Activated CD4-positive, alpha-beta T cell treated with anti-CD3 and anti-CD28 coated beads for 36 hours (primary cell): ENCODE data around the gene ZSCAN20. TPM values are rescaled to one million over a fixed set of nuclear protein-coding genes. Genes with fewer than 3 reads are reported as not detected.

Experiments used
- ATAC-seq: fragments of 200-7000 bp; cut with Tn5 transposase; one replicate; pipeline ENCODE4 v1.10.0; 2021; ENCODE audit warnings: mild to moderate bottlenecking, moderate library complexity
- CTCF ChIA-PET: fragments of 350-600 bp; sonication (Branson Sonifier 250); formaldehyde crosslinking; loops from one replicate; lab custom pipeline; 2021; ENCODE audit warnings: antibody characterized with exemption; lab: Charles Lee
- POLR2A ChIA-PET: fragments of 350-600 bp; sonication (Branson Sonifier 250); formaldehyde crosslinking; loops from one replicate; lab custom pipeline; 2021; ENCODE audit warnings: antibody characterized with exemption, inconsistent platforms; lab: Charles Lee
- DNase-seq: peaks from one replicate; pipeline ENCODE4 v3.0.0-alpha.2; 2020
- H3K27ac Mint-ChIP-seq: one replicate; pipeline ENCODE4 v1.8.0; 2021; ENCODE audit warnings: mixed read lengths
- H3K27me3 Mint-ChIP-seq: one replicate; pipeline ENCODE4 v1.8.0; 2021; ENCODE audit warnings: mixed read lengths
- H3K36me3 Mint-ChIP-seq: one replicate; pipeline ENCODE4 v1.8.0; 2021; ENCODE audit warnings: low read depth, mixed read lengths
- H3K4me1 Mint-ChIP-seq: one replicate; pipeline ENCODE4 v1.8.0; 2021; ENCODE audit warnings: mixed read lengths
- H3K4me3 Mint-ChIP-seq: one replicate; pipeline ENCODE4 v1.8.0; 2021; ENCODE audit warnings: mild to moderate bottlenecking, moderate library complexity, mixed read lengths
- H3K9me3 Mint-ChIP-seq: one replicate; pipeline ENCODE4 v1.8.0; 2021; ENCODE audit warnings: low read depth, mixed read lengths
- intact Hi-C, 2 experiments: fragments of 100-400 bp; cut with DNase I in 1 of 2; cut with micrococcal nuclease in 1 of 2; formaldehyde crosslinking; loops; one replicate each; pipeline versions ENCODE4 v1.14.2 to v1.15.1; 2022 to 2024; cut with DNase I, micrococcal nuclease
- total RNA-seq, 2 experiments: library from RNA; stranded (reverse); gene quantifications; one replicate each; pipeline ENCODE4 v1.2.3, GENCODE V29; 2021

ZSCAN20 gene
- 1 to 10 TPM; 3.4 to 5.4 TPM for total RNA-seq

- Mint-ChIP-seq H3K4me3 (peak within 1 kb of the TSS; percentile 81), H3K27me3 (no peaks in the 10 kb centered on the region), H3K4me1 (peaks cover 23% of the 10 kb centered on the region), H3K36me3 (no peaks in the 10 kb centered on the region), H3K9me3 (no peaks in the 10 kb centered on the region), H3K27ac (peak within 1 kb of the TSS; percentile 71)
- ATAC-seq = peak; percentile 97
- CTCF ChIA-PET = interaction anchor here (1.0 to 4.0 kb wide), 7 partner anchors 9 to 345 kb away, joined by 3 to 40 read pairs (median 9); no protein-coding TSS in a partner anchor
- POLR2A ChIA-PET = no interaction called here
- peak; percentile 94 for DNase-seq
- intact Hi-C loops = loop anchor here (1.0 to 5.0 kb wide), 13 partner anchors 41 to 655 kb away; partner anchors contain the start of genes PHC2 (in 2 of the 2), AK2 (in 1 of the 2), RNF19B (in 1 of the 2) and S100PBP (in 1 of the 2)
Observed at GRCh38 chr1:33472269-33472980, at the start of gene ZSCAN20. Gene ZSCAN20, plus strand, starts transcription at chr1:33472645. Its CDS starts 6,644 bp downstream, at chr1:33479289.

GRCh38 chr1:33424205-33424604 lies 48.2 kb upstream of the ZSCAN20 start:
- Mint-ChIP-seq H3K4me3 (no peak overlapping the region), H3K27ac (no peak overlapping the region), H3K27me3 (peaks cover 14% of the 10 kb centered on the region), H3K4me1 (peaks cover 5% of the 10 kb centered on the region), H3K36me3 (no peaks in the 10 kb centered on the region), H3K9me3 (no peaks in the 10 kb centered on the region)
- ChIA-PET POLR2A (no interaction called here), CTCF (no interaction called here)
- ATAC-seq (no peak), DNase-seq (no peak)
- intact Hi-C loops = no loop called here

- no peak overlapping the region for H3K27ac Mint-ChIP-seq
- intact Hi-C loops = no loop called here
Observed at GRCh38 chr1:33424610-33425009, 47.8 kb upstream of the ZSCAN20 start.

GRCh38 chr1:33425900-33426299 lies 46.5 kb upstream of the ZSCAN20 start:
- Mint-ChIP-seq H3K36me3 (no peaks in the 10 kb centered on the region), H3K4me3 (no peak overlapping the region), H3K27me3 (peaks cover 14% of the 10 kb centered on the region), H3K9me3 (no peaks in the 10 kb centered on the region), H3K4me1 (peaks cover 5% of the 10 kb centered on the region), H3K27ac (no peak overlapping the region)
- DNase-seq (peak; percentile 8), ATAC-seq (peak; percentile 48)
- intact Hi-C loops = no loop called here
- ChIA-PET POLR2A (no interaction called here), CTCF (interaction anchor here (1.0 kb wide), 1 partner anchor 18 kb away, joined by 3 read pairs; no protein-coding TSS in a partner anchor)

More at GRCh38 chr1:33424610-33425009, 47.8 kb upstream of the ZSCAN20 start:
- H3K36me3 Mint-ChIP-seq = no peaks in the 10 kb centered on the region
- H3K4me1 Mint-ChIP-seq = peaks cover 5% of the 10 kb centered on the region
- peaks cover 14% of the 10 kb centered on the region for H3K27me3 Mint-ChIP-seq
- no peaks in the 10 kb centered on the region for H3K9me3 Mint-ChIP-seq
- ATAC-seq = no peak
- ChIA-PET CTCF (no interaction called here), POLR2A (no interaction called here)
- no peak overlapping the region for H3K4me3 Mint-ChIP-seq
- DNase-seq = no peak

- Mint-ChIP-seq H3K4me1 (peaks cover 8% of the 10 kb centered on the region), H3K27me3 (peaks cover 15% of the 10 kb centered on the region), H3K4me3 (no peak overlapping the region), H3K9me3 (no peaks in the 10 kb centered on the region), H3K36me3 (no peaks in the 10 kb centered on the region), H3K27ac (no peak overlapping the region)
- DNase-seq = no peak
- ChIA-PET POLR2A (no interaction called here), CTCF (interaction anchor here (0.7 kb wide), 1 partner anchor 44 kb away, joined by 3 read pairs; no protein-coding TSS in a partner anchor)
- no peak for ATAC-seq
- intact Hi-C loops = no loop called here
Observed at GRCh38 chr1:33426916-33427315, 45.5 kb upstream of the ZSCAN20 start.

- ATAC-seq (no peak), DNase-seq (no peak)
- Mint-ChIP-seq H3K36me3 (no peaks in the 10 kb centered on the region), H3K27ac (no peak overlapping the region), H3K9me3 (no peaks in the 10 kb centered on the region), H3K27me3 (peaks cover 7% of the 10 kb centered on the region), H3K4me3 (no peak overlapping the region), H3K4me1 (peaks cover 8% of the 10 kb centered on the region)
- intact Hi-C loops = no loop called here
- ChIA-PET CTCF (interaction anchor here (0.5 kb wide), 1 partner anchor 90 kb away, joined by 3 read pairs; no protein-coding TSS in a partner anchor), POLR2A (no interaction called here)
Observed at GRCh38 chr1:33428661-33429060, 43.8 kb upstream of the ZSCAN20 start.

- Mint-ChIP-seq H3K9me3 (no peaks in the 10 kb centered on the region), H3K36me3 (no peaks in the 10 kb centered on the region), H3K4me3 (no peak overlapping the region), H3K27me3 (peaks cover 7% of the 10 kb centered on the region), H3K27ac (no peak overlapping the region), H3K4me1 (peaks cover 8% of the 10 kb centered on the region)
- POLR2A ChIA-PET = no interaction called here
- intact Hi-C loops = no loop called here
- DNase-seq (no peak), ATAC-seq (no peak)
- CTCF ChIA-PET = interaction anchor here (0.7 to 1.0 kb wide), 2 partner anchors 42 to 260 kb away, joined by 5 to 7 read pairs; no protein-coding TSS in a partner anchor
Observed at GRCh38 chr1:33429332-33429731, 43.1 kb upstream of the ZSCAN20 start.

GRCh38 chr1:33429856-33430691 lies 42.4 kb upstream of the ZSCAN20 start:
- H3K4me3 Mint-ChIP-seq = no peak overlapping the region
- H3K27ac Mint-ChIP-seq = no peak overlapping the region
- H3K36me3 Mint-ChIP-seq = no peaks in the 10 kb centered on the region
- no peaks in the 10 kb centered on the region for H3K9me3 Mint-ChIP-seq
- intact Hi-C loops = loop anchor here (2.0 to 5.0 kb wide), 4 partner anchors 43 to 1602 kb away; partner anchors contain the start of genes S100PBP (in 1 of the 2), YARS1 (in 1 of the 2), ZMYM6 (in 1 of the 2) and ZSCAN20 (in 1 of the 2)
- peaks cover 8% of the 10 kb centered on the region for H3K4me1 Mint-ChIP-seq
- peak; percentile 35 for DNase-seq
- no peak for ATAC-seq
- POLR2A ChIA-PET = no interaction called here
- peaks cover 7% of the 10 kb centered on the region for H3K27me3 Mint-ChIP-seq
- CTCF ChIA-PET = interaction anchor here (0.7 to 1.0 kb wide), 2 partner anchors 41 to 260 kb away, joined by 5 to 7 read pairs; no protein-coding TSS in a partner anchor

GRCh38 chr1:33430692-33431593 lies 41.5 kb upstream of the ZSCAN20 start, which contains the start of gene PHC2:
Gene PHC2, minus strand, starts transcription at chr1:33431095. Its CDS starts 55,556 bp downstream, at chr1:33375539.
- Mint-ChIP-seq H3K9me3 (no peaks in the 10 kb centered on the region), H3K4me3 (peak within 1 kb of the TSS; percentile 58), H3K27ac (no peak within 1 kb of the TSS), H3K36me3 (no peaks in the 10 kb centered on the region), H3K27me3 (peaks cover 5% of the 10 kb centered on the region), H3K4me1 (peaks cover 5% of the 10 kb centered on the region)
- intact Hi-C loops = loop anchor here (1.0 to 5.0 kb wide), 9 partner anchors 41 to 1601 kb away; partner anchors contain the start of genes ZSCAN20 (in 2 of the 2), S100PBP (in 1 of the 2), TRIM62 (in 1 of the 2) and YARS1 (in 1 of the 2)
- peak; percentile 95 for DNase-seq
- peak; percentile 99 for ATAC-seq
- ChIA-PET CTCF (interaction anchor here (1.0 to 1.5 kb wide), 2 partner anchors 11 to 135 kb away, joined by 3 to 4 read pairs; no protein-coding TSS in a partner anchor), POLR2A (no interaction called here)
